H1 (cell line): ENCODE measurements around the gene SLC39A13.

Source experiments
- EZH2 ChIP-seq: fragments of 200-600 bp; sonication (generic); IDR thresholded peaks from 2 replicates; pipeline ENCODE4 v1.7.1; 2012; ENCODE audit warnings: low read depth, mild to moderate bottlenecking, moderate library complexity, low read length, inconsistent platforms; ENCODE audit not compliant: severe bottlenecking
- HDAC6 ChIP-seq: IDR thresholded peaks from one replicate; pipeline ENCODE4 v1.7.1; 2012; ENCODE audit warnings: low read depth, mild to moderate bottlenecking, inconsistent platforms, low read length, moderate library complexity
- NANOG ChIP-seq: IDR thresholded peaks from 2 replicates; pipeline ENCODE4 v1.6.1; 2011; ENCODE audit warnings: low read length, low read depth, mild to moderate bottlenecking, inconsistent platforms; ENCODE audit not compliant: insufficient read depth, poor library complexity, severe bottlenecking
- PHF8 ChIP-seq: fragments of 200-600 bp; sonication (generic); conservative IDR thresholded peaks from 2 replicates; pipeline ENCODE4 v1.7.1; 2012; ENCODE audit warnings: low read depth, mild to moderate bottlenecking, inconsistent platforms, low read length, moderate library complexity
- POLR2A ChIP-seq, 2 experiments: IDR thresholded peaks; 1 replicate in 1 of 2; 2 replicates in 1 of 2; pipeline ENCODE4 v1.6.1; 2011; ENCODE audit warnings: low read depth in 2 of 2, low read length in 2 of 2, mild to moderate bottlenecking in 2 of 2; ENCODE audit errors: control extremely low read depth in 1 of 2
- RAD21 ChIP-seq, 2 experiments: IDR thresholded peaks in 1 of 2; conservative IDR thresholded peaks in 1 of 2; 2 replicates each; pipeline ENCODE4 v1.6.1; 2011; ENCODE audit warnings: low read depth in 2 of 2, low read length in 2 of 2, improper control_type of control experiment in 1 of 2, inconsistent platforms in 1 of 2, mild to moderate bottlenecking in 1 of 2, moderate library complexity in 1 of 2
- SRF ChIP-seq: IDR thresholded peaks from 2 replicates; pipeline ENCODE4 v1.6.1; 2011; ENCODE audit warnings: mild to moderate bottlenecking, low read depth, low read length, moderate library complexity
- TCF12 ChIP-seq: IDR thresholded peaks from 2 replicates; pipeline ENCODE4 v1.6.1; 2011; ENCODE audit warnings: low read depth, mild to moderate bottlenecking, low read length
- YY1 ChIP-seq: IDR thresholded peaks from 2 replicates; pipeline ENCODE4 v1.6.1; 2011; ENCODE audit warnings: low read depth, mild to moderate bottlenecking, low read length
- TF ChIP-seq, protein P1 (sequence below), 3 experiments: IDR thresholded peaks; 1 replicate in 2 of 3; 2 replicates in 1 of 3; pipeline versions ENCODE4 v1.5.1 to v1.6.1; 2011; ENCODE audit warnings: low read length in 3 of 3, mild to moderate bottlenecking in 3 of 3, inconsistent platforms in 2 of 3, low read depth in 1 of 3, moderate library complexity in 1 of 3; ENCODE audit not compliant: insufficient read depth in 1 of 3; ENCODE audit errors: control extremely low read depth in 1 of 3

DNA sequence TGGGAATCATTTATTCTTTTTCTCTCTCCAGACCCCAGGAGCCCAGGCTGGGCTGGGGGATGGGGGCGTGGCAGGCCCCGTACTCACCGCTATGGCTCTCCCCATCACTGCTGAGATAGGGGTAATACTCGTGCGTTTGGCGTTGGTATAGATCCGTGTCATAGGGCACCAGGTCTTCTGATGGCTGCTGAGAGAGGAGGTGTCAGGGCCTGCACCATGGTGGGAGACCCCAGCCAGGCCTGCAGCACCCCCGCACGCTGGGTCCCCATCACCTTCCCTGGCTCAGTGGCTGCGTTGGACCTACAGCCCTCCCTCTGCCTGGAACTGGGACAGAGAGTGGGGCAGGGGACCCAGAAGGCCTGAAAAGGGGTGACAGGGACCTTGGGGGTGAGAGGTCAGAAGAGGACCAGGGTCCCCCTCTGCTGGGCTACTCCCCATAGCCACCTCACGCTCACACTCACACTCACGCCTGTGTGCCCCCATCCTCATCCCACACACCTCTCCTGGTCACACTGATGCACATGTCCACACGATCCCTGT is 32.8 kb upstream of the SLC39A13 start:
- TF ChIP-seq TCF12 (no peak), YY1 (no peak), HDAC6 (no peak), NANOG (no peak), SRF (no peak), RAD21 (IDR thresholded peaks at IDR 0.05 in 1 of 2, conservative IDR thresholded peaks at IDR 0.05 in 1 of 2; ENCODE audit: low read depth in 2 of 2, low read length in 2 of 2) (no peak), EZH2 (no peak), POLR2A (IDR thresholded peaks at IDR 0.05; ENCODE audit: control extremely low read depth in 1 of 2, low read depth in 2 of 2, low read length in 2 of 2) (no peak), PHF8 (no peak)
- TF ChIP-seq, protein P1, sequence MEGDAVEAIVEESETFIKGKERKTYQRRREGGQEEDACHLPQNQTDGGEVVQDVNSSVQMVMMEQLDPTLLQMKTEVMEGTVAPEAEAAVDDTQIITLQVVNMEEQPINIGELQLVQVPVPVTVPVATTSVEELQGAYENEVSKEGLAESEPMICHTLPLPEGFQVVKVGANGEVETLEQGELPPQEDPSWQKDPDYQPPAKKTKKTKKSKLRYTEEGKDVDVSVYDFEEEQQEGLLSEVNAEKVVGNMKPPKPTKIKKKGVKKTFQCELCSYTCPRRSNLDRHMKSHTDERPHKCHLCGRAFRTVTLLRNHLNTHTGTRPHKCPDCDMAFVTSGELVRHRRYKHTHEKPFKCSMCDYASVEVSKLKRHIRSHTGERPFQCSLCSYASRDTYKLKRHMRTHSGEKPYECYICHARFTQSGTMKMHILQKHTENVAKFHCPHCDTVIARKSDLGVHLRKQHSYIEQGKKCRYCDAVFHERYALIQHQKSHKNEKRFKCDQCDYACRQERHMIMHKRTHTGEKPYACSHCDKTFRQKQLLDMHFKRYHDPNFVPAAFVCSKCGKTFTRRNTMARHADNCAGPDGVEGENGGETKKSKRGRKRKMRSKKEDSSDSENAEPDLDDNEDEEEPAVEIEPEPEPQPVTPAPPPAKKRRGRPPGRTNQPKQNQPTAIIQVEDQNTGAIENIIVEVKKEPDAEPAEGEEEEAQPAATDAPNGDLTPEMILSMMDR (IDR thresholded peaks at IDR 0.05; ENCODE audit: control extremely low read depth in 1 of 3, insufficient read depth in 1 of 3, low read depth in 1 of 3, low read length in 3 of 3), result no peak
